DMS153 treated with DMSO at 0.1 percent for 48 hours (cell line): ENCODE measurements around the gene SLC6A1.

Source experiments
- DNase-seq: peaks from one replicate; lab custom pipeline; 2025; ENCODE audit not compliant: unreplicated experiment; lab: John Stamatoyannopoulos, UW

SLC6A1 gene

GRCh38 chr3:10970306-10970960 lies 22.1 kb upstream of the SLC6A1 start:
- DNase-seq, result no peak

GRCh38 chr3:10972072-10972782 lies 20.3 kb upstream of the SLC6A1 start:
- no peak for DNase-seq

- no peak for DNase-seq
These were observed 19.4 kb upstream of the SLC6A1 start for GRCh38 chr3:10973046-10973595.

GRCh38 chr3:10974131-10974530 lies 18.4 kb upstream of the SLC6A1 start:
- no peak for DNase-seq

- DNase-seq, result no peak
These were observed 17.7 kb upstream of the SLC6A1 start for GRCh38 chr3:10974746-10975375.

- DNase-seq, result no peak
These were observed 16.8 kb upstream of the SLC6A1 start for GRCh38 chr3:10975695-10976234.

- no peak for DNase-seq
These were observed 15.8 kb upstream of the SLC6A1 start for GRCh38 chr3:10976770-10977169.

- DNase-seq, result no peak
These were observed 14.5 kb upstream of the SLC6A1 start for GRCh38 chr3:10977892-10978510.

GRCh38 chr3:10978956-10979355 lies 13.6 kb upstream of the SLC6A1 start:
- DNase-seq, result no peak

GRCh38 chr3:10980312-10980711 lies 12.2 kb upstream of the SLC6A1 start:
- DNase-seq, result no peak

- no peak for DNase-seq
These were observed 11.5 kb upstream of the SLC6A1 start for GRCh38 chr3:10981031-10981430.

- DNase-seq, result no peak
These were observed 10.6 kb upstream of the SLC6A1 start for GRCh38 chr3:10981961-10982360.

GRCh38 chr3:10982782-10983181 lies 9.8 kb upstream of the SLC6A1 start:
- DNase-seq, result no peak

GRCh38 chr3:10983219-10983916 lies 9.2 kb upstream of the SLC6A1 start:
- DNase-seq, result no peak

GRCh38 chr3:10984371-10984896 lies 8.1 kb upstream of the SLC6A1 start:
- no peak for DNase-seq

GRCh38 chr3:10985181-10985580 lies 7.4 kb upstream of the SLC6A1 start:
- DNase-seq, result no peak

- no peak for DNase-seq
These were observed 6.0 kb upstream of the SLC6A1 start for GRCh38 chr3:10986592-10986991.

- DNase-seq, result no peak
These were observed 4.4 kb upstream of the SLC6A1 start for GRCh38 chr3:10988001-10988665.

- DNase-seq, result no peak
These were observed 3.5 kb upstream of the SLC6A1 start for GRCh38 chr3:10988991-10989484.
